Lower leg skin (tissue), 4 donors: ENCODE results near the gene LMF1. TPM values are rescaled to one million over a fixed set of nuclear protein-coding genes. Genes with fewer than 3 reads are reported as not detected.

Experiments used
- DNase-seq, 2 donors: peaks; one replicate each; pipeline ENCODE4 v3.0.0-alpha.2; 2019; ENCODE audit warnings: low spot score in 2 of 2
- H3K4me3 ChIP-seq: fragments of 200-600 bp; sonication (generic); 2 replicates; pipeline ENCODE4 v1.5.1; 2017; ENCODE audit warnings: mild to moderate bottlenecking, low read depth; ENCODE audit not compliant: poor library complexity, severe bottlenecking
- CTCF ChIP-seq, 3 donors: fragments of 450-650 bp; IDR thresholded peaks; one replicate each; pipeline ENCODE4 v1.5.1; 2016; ENCODE audit warnings: antibody characterized with exemption in 3 of 3, mild to moderate bottlenecking in 3 of 3, moderate library complexity in 2 of 3
- POLR2A ChIP-seq, 2 donors: fragments of 450-650 bp; IDR thresholded peaks; one replicate each; pipeline ENCODE4 v1.6.1; 2016 to 2017; ENCODE audit warnings: antibody characterized with exemption in 2 of 2, mild to moderate bottlenecking in 1 of 2, moderate library complexity in 1 of 2
- whole genome bisulfite sequencing, 2 donors: methylation state at CpG; one replicate each; pipeline ENCODE4 v1.1.5; 2018; 5-methylcytosine and 5-hydroxymethylcytosine counted together
- intact Hi-C: fragments of 100-400 bp; cut with DNase I; formaldehyde crosslinking; loops from one replicate; pipeline ENCODE4 v1.15.0; 2023; ENCODE audit warnings: low total_unique reads
- total RNA-seq, 4 donors: library from RNA; depleted of rRNA; stranded (reverse); fragments of >200 nt; gene quantifications; one replicate each; pipeline ENCODE4 v1.1.0, GENCODE V29; 2016

Gene LMF1
- total RNA-seq, 4 donors from 2014 or later = 31.3 to 68.3 (median 50.3) TPM

- intact Hi-C loops = no loop called here
Measured at GRCh38 chr16:967077-967541, 3.7 kb downstream of the LMF1 start.

GRCh38 chr16:966505-966904 lies 4.3 kb downstream of the LMF1 start:
- intact Hi-C loops = no loop called here
- H3K4me3 ChIP-seq = no peak overlapping the region
- DNase-seq = no peak
- WGBS, 2 donors = 94 to 95% methylated on average over 10 of the region's 10 CpGs
- TF ChIP-seq CTCF (IDR thresholded peaks at IDR 0.05) (no peak), POLR2A (IDR thresholded peaks at IDR 0.05) (no peak)

More at GRCh38 chr16:967077-967541, 3.7 kb downstream of the LMF1 start:
- DNase-seq = no peak
- WGBS, 2 donors = 86 to 88% methylated on average over 16 to 20 of the region's 20 CpGs
- TF ChIP-seq CTCF (IDR thresholded peaks at IDR 0.05) (no peak), POLR2A (IDR thresholded peaks at IDR 0.05) (no peak)
- no peak overlapping the region for H3K4me3 ChIP-seq

- intact Hi-C loops = no loop called here
- no peak overlapping the region for H3K4me3 ChIP-seq
- no peak for DNase-seq
- no peak for TF ChIP-seq POLR2A (IDR thresholded peaks at IDR 0.05)
- no peak for TF ChIP-seq CTCF (IDR thresholded peaks at IDR 0.05)
- WGBS, 2 donors = 96 to 97% methylated on average over 15 to 18 of the region's 18 CpGs
Measured at GRCh38 chr16:966035-966434, 4.7 kb downstream of the LMF1 start.

- no peak for TF ChIP-seq CTCF (IDR thresholded peaks at IDR 0.05)
- DNase-seq = no peak
- intact Hi-C loops = no loop called here
- WGBS, 2 donors = 94 to 99% methylated on average over 4 of the region's 4 CpGs
- H3K4me3 ChIP-seq = no peak overlapping the region
Measured at GRCh38 chr16:965487-965886, 5.3 kb downstream of the LMF1 start.

- TF ChIP-seq CTCF (IDR thresholded peaks at IDR 0.05) (no peak), POLR2A (IDR thresholded peaks at IDR 0.05) (no peak)
- WGBS, 2 donors = 97 to 98% methylated on average over 13 of the region's 13 CpGs
Measured at GRCh38 chr16:965036-965395, 5.8 kb downstream of the LMF1 start.

GRCh38 chr16:964356-965035 lies 6.3 kb downstream of the LMF1 start:
- no peak for TF ChIP-seq POLR2A (IDR thresholded peaks at IDR 0.05)
- TF ChIP-seq CTCF (IDR thresholded peaks at IDR 0.05) = no peak
- DNase-seq = no peak
- no peak overlapping the region for H3K4me3 ChIP-seq
- WGBS, 2 donors = 90 to 91% methylated on average over 27 of the region's 27 CpGs
- intact Hi-C loops = no loop called here

More at GRCh38 chr16:965036-965395, 5.8 kb downstream of the LMF1 start:
- DNase-seq = no peak
- H3K4me3 ChIP-seq = no peak overlapping the region
- intact Hi-C loops = no loop called here
